HFFc6 (cell line): ENCODE data around the gene POU6F1. TPM values are rescaled to one million over a fixed set of nuclear protein-coding genes. Genes with fewer than 3 reads are reported as not detected.

Experiments
- DNase-seq: peaks from one replicate; pipeline ENCODE4 v3.0.0-alpha.2; 2018
- H3K27ac Mint-ChIP-seq: 2 replicates; pipeline ENCODE4 v1.8.0; 2020; ENCODE audit warnings: mild to moderate bottlenecking, mixed read lengths
- H3K27me3 Mint-ChIP-seq: 2 replicates; pipeline ENCODE4 v1.8.0; 2021; ENCODE audit warnings: mild to moderate bottlenecking, moderate library complexity, mixed read lengths; ENCODE audit not compliant: insufficient read depth
- H3K36me3 Mint-ChIP-seq: 2 replicates; pipeline ENCODE4 v1.8.0; 2021; ENCODE audit warnings: low read depth, mixed read lengths
- H3K4me1 Mint-ChIP-seq: 2 replicates; pipeline ENCODE4 v1.8.0; 2020; ENCODE audit warnings: low read depth, mixed read lengths
- H3K4me3 Mint-ChIP-seq: 2 replicates; pipeline ENCODE4 v1.8.0; 2020; ENCODE audit warnings: mild to moderate bottlenecking, moderate library complexity, mixed read lengths
- H3K9me3 Mint-ChIP-seq: 2 replicates; pipeline ENCODE4 v1.8.0; 2020; ENCODE audit warnings: mild to moderate bottlenecking, mixed read lengths
- CTCF ChIP-seq: fragments of 200-600 bp; sonication (generic); IDR thresholded peaks from 2 replicates; pipeline ENCODE4 v1.5.0; 2021; ENCODE audit warnings: antibody characterized with exemption, mild to moderate bottlenecking
- total RNA-seq, 6 experiments: library from RNA; stranded (reverse); fragmentation: NEBNext Ultra II Directional; extraction: Animal tissue kit (Norgen Biotek cat#: 25700); gene quantifications; 2 replicates in 1 of 6; 3 replicates in 5 of 6; pipeline ENCODE4 v1.2.3, GENCODE V29; 2021

Gene POU6F1
- total RNA-seq, 6 experiments from 2014 or later, result 3.6 to 5.8 (median 4.2) TPM

GRCh38 chr12:51200156-51200555, 17.7 kb downstream of the POU6F1 start:
- peaks cover 2% of the 10 kb centered on the region; the same call in 1 of the 2 replicates for H3K27me3 Mint-ChIP-seq
- H3K4me3 Mint-ChIP-seq, result no peak overlapping the region
- H3K27ac Mint-ChIP-seq, result no peak overlapping the region
- H3K36me3 Mint-ChIP-seq, result 0 out of 2 replicates have a peak, but pooled peaks cover under 1% of the 10 kb centered on the region
- no peak for TF ChIP-seq CTCF
- DNase-seq, result no peak
- peaks cover under 1% of the 10 kb centered on the region; the same call in 1 of the 2 replicates for H3K9me3 Mint-ChIP-seq
- H3K4me1 Mint-ChIP-seq, result peaks cover 8% of the 10 kb centered on the region

- DNase-seq, result no peak
- Mint-ChIP-seq H3K9me3 (no peaks in the 10 kb centered on the region), H3K27me3 (peaks cover 2% of the 10 kb centered on the region; the same call in 1 of the 2 replicates), H3K36me3 (no peaks in the 10 kb centered on the region), H3K4me1 (peaks cover 2% of the 10 kb centered on the region), H3K4me3 (no peak overlapping the region), H3K27ac (no peak overlapping the region)
- no peak for TF ChIP-seq CTCF
These were observed 18.4 kb downstream of the POU6F1 start for GRCh38 chr12:51199366-51199945.

- no peak for DNase-seq
- Mint-ChIP-seq H3K4me1 (no peaks in the 10 kb centered on the region), H3K4me3 (no peak overlapping the region), H3K27ac (no peak overlapping the region), H3K27me3 (peaks cover 2% of the 10 kb centered on the region; the same call in 1 of the 2 replicates), H3K36me3 (no peaks in the 10 kb centered on the region), H3K9me3 (no peaks in the 10 kb centered on the region)
- TF ChIP-seq CTCF, result no peak
These were observed 19.1 kb downstream of the POU6F1 start for GRCh38 chr12:51198568-51199365.

GRCh38 chr12:51197736-51198567, 19.9 kb downstream of the POU6F1 start:
- H3K36me3 Mint-ChIP-seq, result no peaks in the 10 kb centered on the region
- no peak overlapping the region for H3K4me3 Mint-ChIP-seq
- no peak for TF ChIP-seq CTCF
- no peak for DNase-seq
- no peaks in the 10 kb centered on the region for H3K9me3 Mint-ChIP-seq
- H3K4me1 Mint-ChIP-seq, result no peaks in the 10 kb centered on the region
- no peak overlapping the region for H3K27ac Mint-ChIP-seq
- peaks cover 2% of the 10 kb centered on the region; the same call in 1 of the 2 replicates for H3K27me3 Mint-ChIP-seq

GRCh38 chr12:51196547-51196946, 21.3 kb downstream of the POU6F1 start:
- no peaks in the 10 kb centered on the region for H3K36me3 Mint-ChIP-seq
- no peaks in the 10 kb centered on the region for H3K9me3 Mint-ChIP-seq
- DNase-seq, result no peak
- peaks cover 2% of the 10 kb centered on the region; the same call in 1 of the 2 replicates for H3K27me3 Mint-ChIP-seq
- no peak for TF ChIP-seq CTCF
- no peak overlapping the region for H3K4me3 Mint-ChIP-seq
- H3K4me1 Mint-ChIP-seq, result no peaks in the 10 kb centered on the region
- no peak overlapping the region for H3K27ac Mint-ChIP-seq
